HG03460 (cell line): ENCODE data around the gene ACTR1A.

Experiments used
- ATAC-seq: cut with Tn5 transposase; IDR thresholded peaks from one replicate; pipeline ENCODE4 v1.9.1; 2021; ENCODE audit not compliant: unreplicated experiment

Gene ACTR1A

GRCh38 chr10:102485093-102485784 is 17.3 kb downstream of the ACTR1A start:
- no peak for ATAC-seq

GRCh38 chr10:102484021-102484420 is 18.5 kb downstream of the ACTR1A start:
- ATAC-seq: no peak

- ATAC-seq: no peak
Measured at GRCh38 chr10:102480396-102480795, 22.1 kb downstream of the ACTR1A start.

- ATAC-seq: no peak
Measured at GRCh38 chr10:102479651-102480050, 22.9 kb downstream of the ACTR1A start.

GRCh38 chr10:102476466-102477141 is 25.9 kb downstream of the ACTR1A start:
- no peak for ATAC-seq

- ATAC-seq: no peak
Measured at GRCh38 chr10:102475451-102476040, 27.0 kb downstream of the ACTR1A start.

GRCh38 chr10:102473445-102474331 is 28.8 kb downstream of the ACTR1A start:
- ATAC-seq: no peak

GRCh38 chr10:102470579-102471546 is 31.6 kb downstream of the ACTR1A start:
- no peak for ATAC-seq

GRCh38 chr10:102468683-102469082 is 33.8 kb downstream of the ACTR1A start:
- no peak for ATAC-seq

GRCh38 chr10:102467971-102468438 is 34.5 kb downstream of the ACTR1A start:
- ATAC-seq: no peak

GRCh38 chr10:102467318-102467717 is 35.2 kb downstream of the ACTR1A start:
- no peak for ATAC-seq

GRCh38 chr10:102465466-102465865 is 37.0 kb downstream of the ACTR1A start:
- ATAC-seq: no peak

- no peak for ATAC-seq
Measured at GRCh38 chr10:102463983-102464382, 38.5 kb downstream of the ACTR1A start.

- no peak for ATAC-seq
Measured at GRCh38 chr10:102462512-102463054, 39.9 kb downstream of the ACTR1A start.

- ATAC-seq: peak; percentile 76
Measured at GRCh38 chr10:102461187-102462054, 41.1 kb downstream of the ACTR1A start.

- peak; percentile 27 for ATAC-seq
Measured at GRCh38 chr10:102460836-102461186, 41.7 kb downstream of the ACTR1A start.

GRCh38 chr10:102458656-102459055 is 43.9 kb downstream of the ACTR1A start:
- no peak for ATAC-seq

GRCh38 chr10:102457591-102458150 is 44.8 kb downstream of the ACTR1A start:
- no peak for ATAC-seq
